Measurements from ENCODE around the gene FEZ2. TPM values are rescaled to one million over a fixed set of nuclear protein-coding genes. Genes with fewer than 3 reads are reported as not detected.

FEZ2 gene
- total RNA-seq, 1 experiment from 2014 or later = 14.8 TPM

GRCh38 chr2:36513661-36514060, 84.3 kb downstream of the FEZ2 start:
- no peak overlapping the region for H3K4me3 ChIP-seq (replicated peaks in 1 of 2; ENCODE audit: low read depth in 1 of 2, low read length in 2 of 2)
- no peak overlapping the region for H3K4me2 ChIP-seq (ENCODE audit: low read length)
- no TSS peak for BruUV-seq (replicated peaks)
- RAD21 ChIA-PET (ENCODE audit: low non-redundant PET in 1 of 2, low total read pairs in 2 of 2, uncharacterized antibody in 2 of 2, unreplicated experiment in 2 of 2) = no interaction called here
- POLR2A ChIA-PET = no interaction called here
- no peaks in the 10 kb centered on the region for H3K4me1 ChIP-seq (ENCODE audit: control insufficient read depth in 1 of 2, insufficient read depth in 2 of 2, low read length in 2 of 2)
- H2AFZ ChIP-seq (ENCODE audit: low read depth, low read length, poor library complexity, severe bottlenecking) = no peak overlapping the region
- DNase-seq (ENCODE audit: low read depth, low spot score) (no peak), ATAC-seq (no peak)
- no peaks in the 10 kb centered on the region for H4K20me1 ChIP-seq (ENCODE audit: insufficient read depth)
- H3K9me3 ChIP-seq (ENCODE audit: control insufficient read depth in 1 of 2, insufficient read depth in 1 of 2, low read depth in 1 of 2, low read length in 2 of 2) = no peaks in the 10 kb centered on the region
- H3K79me2 ChIP-seq (ENCODE audit: insufficient read depth, low read length) = no peaks in the 10 kb centered on the region
- H3K9ac ChIP-seq (ENCODE audit: low read length) = no peak overlapping the region
- peaks cover 0 to 21% of the 10 kb centered on the region in 2 experiments; a peak in 1 of 4 replicates for H3K36me3 ChIP-seq (ENCODE audit: control insufficient read depth in 1 of 2, insufficient read depth in 2 of 2, low read length in 2 of 2)
- no peaks in the 10 kb centered on the region for H3K9me2 ChIP-seq (ENCODE audit: insufficient read depth)
- CTCF ChIA-PET = no interaction called here
- intact Hi-C loops (cut with micrococcal nuclease) = no loop called here
- no peak for TF ChIP-seq MAX (IDR thresholded peaks at IDR 0.05)
- TF ChIP-seq ATF3 (IDR thresholded peaks at IDR 0.05) = no peak
- no peak for TF ChIP-seq POLR2AphosphoS5 (IDR thresholded peaks at IDR 0.05; ENCODE audit: low read depth, low read length)
- TF ChIP-seq ELF1 (IDR thresholded peaks at IDR 0.05; ENCODE audit: borderline replicate concordance, low read depth) = no peak
- no peak for TF ChIP-seq YY1 (IDR thresholded peaks at IDR 0.05; ENCODE audit: extremely low read depth, insufficient replicate concordance, low read depth, low read length)
- TF ChIP-seq CBX3 (IDR thresholded peaks at IDR 0.05; ENCODE audit: low read depth) = no peak
- no peak for TF ChIP-seq EGR1 (IDR thresholded peaks at IDR 0.05; ENCODE audit: low read depth)
- TF ChIP-seq REST (IDR thresholded peaks at IDR 0.05; ENCODE audit: low read depth) = no peak
- no peak for TF ChIP-seq TCF7L2 (IDR thresholded peaks at IDR 0.05; ENCODE audit: borderline replicate concordance, extremely low read depth, insufficient read depth, insufficient read length)
- no peak for TF ChIP-seq ZBTB33 (IDR thresholded peaks at IDR 0.05; ENCODE audit: extremely low read depth, insufficient replicate concordance, low read length)
- no peak for TF ChIP-seq SIN3A (IDR thresholded peaks at IDR 0.05; ENCODE audit: low read depth)
- TF ChIP-seq EZH2phosphoT487 (IDR thresholded peaks at IDR 0.05; ENCODE audit: borderline replicate concordance) = no peak
- no peaks in the 10 kb centered on the region for H3K27me3 ChIP-seq (ENCODE audit: insufficient read depth, low read length)
- H3K27ac ChIP-seq (ENCODE audit: low read depth, low read length) = no peak overlapping the region
